HEK293T (cell line): ENCODE results near the gene SPRTN.

Experiments used
- ARNT ChIP-seq: fragments of 450-650 bp; IDR thresholded peaks from 2 replicates; pipeline ENCODE4 v1.6.1; 2017; ENCODE audit warnings: mild to moderate bottlenecking
- BHLHE40 ChIP-seq: fragments of 450-650 bp; IDR thresholded peaks from 2 replicates; pipeline ENCODE4 v1.6.1; 2016; ENCODE audit warnings: mild to moderate bottlenecking, moderate library complexity, borderline replicate concordance
- ELF4 ChIP-seq: fragments of 450-650 bp; IDR thresholded peaks from 2 replicates; pipeline ENCODE4 v1.6.1; 2017; ENCODE audit warnings: antibody characterized with exemption
- FOXA1 ChIP-seq: fragments of 450-650 bp; IDR thresholded peaks from 2 replicates; pipeline ENCODE4 v1.6.1; 2016; ENCODE audit warnings: mild to moderate bottlenecking
- FOXM1 ChIP-seq: fragments of 450-650 bp; IDR thresholded peaks from 2 replicates; pipeline ENCODE4 v1.6.1; 2017; ENCODE audit warnings: mild to moderate bottlenecking, borderline replicate concordance
- HDGF ChIP-seq: fragments of 450-650 bp; IDR thresholded peaks from 2 replicates; pipeline ENCODE4 v1.6.1; 2017; ENCODE audit warnings: antibody characterized with exemption, borderline replicate concordance
- L3MBTL2 ChIP-seq: fragments of 450-650 bp; conservative IDR thresholded peaks from 2 replicates; pipeline ENCODE4 v1.6.1; 2016; ENCODE audit warnings: mild to moderate bottlenecking
- NFRKB ChIP-seq: fragments of 450-650 bp; IDR thresholded peaks from 2 replicates; pipeline ENCODE4 v1.6.1; 2016; ENCODE audit warnings: mild to moderate bottlenecking, moderate library complexity
- SP1 ChIP-seq: fragments of 450-650 bp; IDR thresholded peaks from 2 replicates; pipeline ENCODE4 v1.6.1; 2017
- SUZ12 ChIP-seq: fragments of 450-650 bp; IDR thresholded peaks from 2 replicates; pipeline ENCODE4 v1.6.1; 2016; ENCODE audit warnings: mild to moderate bottlenecking
- TARDBP ChIP-seq: fragments of 450-650 bp; IDR thresholded peaks from 2 replicates; pipeline ENCODE4 v1.6.1; 2016
- ZNF384 ChIP-seq: fragments of 450-650 bp; IDR thresholded peaks from 2 replicates; pipeline ENCODE4 v1.6.1; 2016
- TF ChIP-seq, protein P1 (sequence below): fragments of 450-650 bp; IDR thresholded peaks from 2 replicates; pipeline ENCODE4 v1.6.1; 2016

DNA sequence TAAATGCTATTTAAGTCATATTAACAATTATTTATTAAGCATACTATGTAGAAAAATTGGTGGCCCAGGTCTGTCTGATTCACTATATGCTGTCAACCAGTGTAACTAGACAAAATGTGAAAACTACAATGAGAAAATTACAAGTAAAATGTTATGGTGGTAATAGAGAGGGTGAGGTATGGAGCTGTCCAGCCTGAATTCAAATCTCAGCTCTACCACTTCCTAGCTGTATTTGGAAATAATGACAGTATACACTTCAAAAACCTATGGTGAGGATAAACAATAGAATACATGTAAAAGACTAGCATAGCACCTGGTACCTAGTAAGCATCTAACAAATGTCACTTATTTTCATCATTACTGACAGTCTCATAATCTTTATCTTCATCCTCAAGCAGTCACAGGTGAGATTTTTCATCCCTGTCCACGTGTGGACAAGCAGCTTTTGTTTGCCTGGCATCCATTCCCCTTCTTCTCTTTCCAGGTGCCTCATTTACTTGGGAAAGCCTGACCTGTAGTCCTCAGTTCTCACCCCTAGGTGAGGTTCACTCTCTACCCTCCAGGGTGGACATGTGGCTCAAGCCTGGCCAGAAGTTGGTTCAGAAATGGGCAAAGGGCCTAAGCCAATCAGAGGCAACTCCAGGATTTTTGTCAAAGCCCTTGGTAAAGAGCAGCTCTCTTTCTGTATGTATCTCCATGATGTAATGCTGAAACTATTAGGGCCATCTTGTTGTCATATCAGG is 54.5 kb downstream of the SPRTN start:
- no peak for TF ChIP-seq L3MBTL2
- TF ChIP-seq SP1: no peak
- no peak for TF ChIP-seq BHLHE40
- no peak for TF ChIP-seq FOXM1
- TF ChIP-seq, protein P1, sequence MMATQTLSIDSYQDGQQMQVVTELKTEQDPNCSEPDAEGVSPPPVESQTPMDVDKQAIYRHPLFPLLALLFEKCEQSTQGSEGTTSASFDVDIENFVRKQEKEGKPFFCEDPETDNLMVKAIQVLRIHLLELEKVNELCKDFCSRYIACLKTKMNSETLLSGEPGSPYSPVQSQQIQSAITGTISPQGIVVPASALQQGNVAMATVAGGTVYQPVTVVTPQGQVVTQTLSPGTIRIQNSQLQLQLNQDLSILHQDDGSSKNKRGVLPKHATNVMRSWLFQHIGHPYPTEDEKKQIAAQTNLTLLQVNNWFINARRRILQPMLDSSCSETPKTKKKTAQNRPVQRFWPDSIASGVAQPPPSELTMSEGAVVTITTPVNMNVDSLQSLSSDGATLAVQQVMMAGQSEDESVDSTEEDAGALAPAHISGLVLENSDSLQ: no peak
- TF ChIP-seq FOXA1: no peak
- no peak for TF ChIP-seq ELF4
- TF ChIP-seq SUZ12: no peak
- no peak for TF ChIP-seq TARDBP
- no peak for TF ChIP-seq HDGF
- TF ChIP-seq ARNT: no peak
- no peak for TF ChIP-seq ZNF384
- TF ChIP-seq NFRKB: no peak
